Measurements from ENCODE around the gene NRXN3.

The NRXN3 gene

DNA sequence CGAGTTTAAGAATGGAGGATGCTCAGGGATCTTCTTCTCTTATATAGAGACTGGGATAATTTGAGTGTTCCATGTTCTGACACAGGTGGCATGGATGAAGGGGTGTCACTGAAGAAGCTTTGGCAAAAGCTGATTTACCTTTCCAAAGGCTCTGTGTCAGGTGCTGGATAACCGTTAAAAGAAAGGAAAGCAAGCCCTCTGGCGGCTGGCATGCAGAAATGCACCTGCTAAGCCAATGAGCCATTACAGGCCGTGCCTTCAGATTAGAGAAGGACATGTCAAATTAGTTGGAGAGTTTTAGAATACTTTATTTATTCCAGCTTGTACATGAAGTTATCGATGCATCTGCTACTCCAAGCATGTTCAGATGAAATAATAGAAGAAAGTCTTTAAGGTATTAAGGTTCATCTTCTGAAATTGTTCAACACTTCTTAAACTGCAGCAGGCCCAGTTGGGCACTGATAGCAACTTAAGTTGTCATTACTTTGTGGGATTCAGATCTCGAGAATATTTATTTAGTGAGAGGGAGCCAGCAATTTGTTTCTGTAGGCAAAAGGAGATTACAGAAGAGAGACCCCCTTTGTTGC lies 678.2 kb downstream of the NRXN3 start:
- no peak overlapping the region for H3K27ac Mint-ChIP-seq
- no peaks in the 10 kb centered on the region for H3K4me1 Mint-ChIP-seq
- peaks cover 3% of the 10 kb centered on the region for H3K27me3 Mint-ChIP-seq (ENCODE audit: low read depth)
- no peaks in the 10 kb centered on the region for H3K36me3 Mint-ChIP-seq (ENCODE audit: low read depth)
- no peak overlapping the region for H3K4me3 Mint-ChIP-seq
- TF ChIP-seq, protein P1, sequence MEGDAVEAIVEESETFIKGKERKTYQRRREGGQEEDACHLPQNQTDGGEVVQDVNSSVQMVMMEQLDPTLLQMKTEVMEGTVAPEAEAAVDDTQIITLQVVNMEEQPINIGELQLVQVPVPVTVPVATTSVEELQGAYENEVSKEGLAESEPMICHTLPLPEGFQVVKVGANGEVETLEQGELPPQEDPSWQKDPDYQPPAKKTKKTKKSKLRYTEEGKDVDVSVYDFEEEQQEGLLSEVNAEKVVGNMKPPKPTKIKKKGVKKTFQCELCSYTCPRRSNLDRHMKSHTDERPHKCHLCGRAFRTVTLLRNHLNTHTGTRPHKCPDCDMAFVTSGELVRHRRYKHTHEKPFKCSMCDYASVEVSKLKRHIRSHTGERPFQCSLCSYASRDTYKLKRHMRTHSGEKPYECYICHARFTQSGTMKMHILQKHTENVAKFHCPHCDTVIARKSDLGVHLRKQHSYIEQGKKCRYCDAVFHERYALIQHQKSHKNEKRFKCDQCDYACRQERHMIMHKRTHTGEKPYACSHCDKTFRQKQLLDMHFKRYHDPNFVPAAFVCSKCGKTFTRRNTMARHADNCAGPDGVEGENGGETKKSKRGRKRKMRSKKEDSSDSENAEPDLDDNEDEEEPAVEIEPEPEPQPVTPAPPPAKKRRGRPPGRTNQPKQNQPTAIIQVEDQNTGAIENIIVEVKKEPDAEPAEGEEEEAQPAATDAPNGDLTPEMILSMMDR (IDR thresholded peaks at IDR 0.05; ENCODE audit: unreplicated experiment in 3 of 3): peak; percentile 93 to 95 (median 94)
- no peaks in the 10 kb centered on the region for H3K9me3 Mint-ChIP-seq

DNA sequence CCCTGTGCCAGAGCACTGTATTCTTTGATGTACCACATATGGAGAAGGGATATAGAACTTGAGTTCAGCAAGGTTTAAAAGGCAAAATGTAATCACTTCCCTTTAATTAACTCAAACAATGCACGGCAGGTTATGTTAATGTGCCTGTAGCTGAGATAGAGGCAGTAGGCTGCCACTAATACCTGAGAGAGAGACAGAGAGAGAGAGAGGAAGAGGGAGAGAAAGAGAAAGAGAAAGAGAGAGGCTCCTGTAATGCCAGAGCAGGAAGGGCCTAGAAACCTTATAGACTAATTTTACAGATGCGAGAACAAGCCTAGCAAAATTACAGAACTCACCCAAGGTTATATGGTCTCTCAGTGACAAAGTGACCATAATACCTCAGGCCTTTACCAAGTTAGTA lies 679.8 kb downstream of the NRXN3 start:
- peaks cover 3% of the 10 kb centered on the region for H3K27me3 Mint-ChIP-seq (ENCODE audit: low read depth)
- H3K36me3 Mint-ChIP-seq (ENCODE audit: low read depth): no peaks in the 10 kb centered on the region
- H3K4me1 Mint-ChIP-seq: no peaks in the 10 kb centered on the region
- H3K9me3 Mint-ChIP-seq: no peaks in the 10 kb centered on the region
- H3K4me3 Mint-ChIP-seq: no peak overlapping the region
- TF ChIP-seq, protein P1 (IDR thresholded peaks at IDR 0.05; ENCODE audit: unreplicated experiment in 3 of 3): no peak
- H3K27ac Mint-ChIP-seq: no peak overlapping the region

DNA sequence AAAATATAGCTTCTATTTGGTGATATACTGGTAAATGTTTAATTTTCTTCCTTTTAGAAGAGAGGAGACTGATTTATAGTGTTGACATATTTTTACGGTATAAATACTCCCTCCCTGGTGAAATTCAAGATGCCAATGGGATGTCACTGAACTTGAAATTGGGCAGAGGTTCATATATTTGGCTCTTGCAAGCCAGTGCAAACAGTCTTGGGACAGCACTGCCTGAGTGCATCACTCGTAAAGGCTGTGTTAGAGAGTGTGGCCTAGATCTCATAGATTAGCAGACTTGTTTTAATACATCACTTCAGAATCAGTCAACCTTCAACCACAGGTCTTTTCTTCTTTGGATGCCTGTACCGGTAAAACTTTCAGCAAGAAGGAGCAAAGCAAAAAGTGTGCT lies 681.0 kb downstream of the NRXN3 start:
- Mint-ChIP-seq H3K4me3 (no peak overlapping the region), H3K27ac (no peak overlapping the region), H3K27me3 (ENCODE audit: low read depth) (peaks cover 3% of the 10 kb centered on the region), H3K9me3 (no peaks in the 10 kb centered on the region), H3K4me1 (no peaks in the 10 kb centered on the region), H3K36me3 (ENCODE audit: low read depth) (no peaks in the 10 kb centered on the region)
- TF ChIP-seq, protein P1 (IDR thresholded peaks at IDR 0.05; ENCODE audit: unreplicated experiment in 3 of 3): no peak

DNA sequence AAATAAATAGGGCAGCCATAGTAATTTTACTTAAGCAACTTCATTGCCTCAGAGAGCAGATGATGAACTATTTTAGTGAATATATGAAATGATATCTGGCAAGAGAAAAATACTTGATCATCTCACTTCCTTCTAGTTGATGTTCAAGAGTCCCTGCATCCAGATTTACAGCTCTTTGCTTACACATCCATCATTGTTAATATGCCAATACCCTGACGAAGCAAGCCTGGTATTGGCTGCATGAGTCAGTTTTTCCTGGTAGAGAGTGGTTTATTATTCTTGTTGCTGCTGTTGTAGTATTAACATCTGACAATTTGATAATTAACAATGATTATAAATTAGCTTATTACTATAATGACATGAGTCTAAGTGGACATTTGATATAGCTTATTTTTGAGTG lies 681.9 kb downstream of the NRXN3 start:
- Mint-ChIP-seq H3K27me3 (ENCODE audit: low read depth) (no peaks in the 10 kb centered on the region), H3K36me3 (ENCODE audit: low read depth) (no peaks in the 10 kb centered on the region), H3K27ac (no peak overlapping the region), H3K9me3 (no peaks in the 10 kb centered on the region), H3K4me1 (no peaks in the 10 kb centered on the region), H3K4me3 (no peak overlapping the region)
- TF ChIP-seq, protein P1 (IDR thresholded peaks at IDR 0.05; ENCODE audit: unreplicated experiment in 3 of 3): no peak

DNA sequence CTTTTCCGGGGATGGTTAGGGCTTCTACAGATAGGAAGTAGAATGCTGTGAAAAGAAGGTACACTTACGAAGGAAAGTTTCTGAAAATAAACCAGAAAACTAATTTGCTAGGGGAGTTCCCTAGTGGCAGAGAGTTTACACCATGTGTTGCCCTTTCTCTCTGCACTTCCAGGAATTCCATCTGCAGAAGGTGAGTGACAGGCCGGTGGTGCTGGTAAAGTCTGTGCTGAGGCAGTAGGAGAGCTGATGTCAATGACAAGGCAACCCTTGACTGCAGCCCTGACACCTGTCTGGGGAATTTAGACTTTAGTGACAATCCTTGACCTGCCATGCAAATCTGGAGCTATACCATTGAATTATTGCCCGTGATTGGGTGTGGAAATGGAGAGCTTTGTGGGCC lies 687.8 kb downstream of the NRXN3 start:
- H3K27me3 Mint-ChIP-seq (ENCODE audit: low read depth): no peaks in the 10 kb centered on the region
- H3K4me1 Mint-ChIP-seq: no peaks in the 10 kb centered on the region
- no peaks in the 10 kb centered on the region for H3K9me3 Mint-ChIP-seq
- TF ChIP-seq, protein P1 (IDR thresholded peaks at IDR 0.05; ENCODE audit: unreplicated experiment in 3 of 3): no peak
- H3K36me3 Mint-ChIP-seq (ENCODE audit: low read depth): no peaks in the 10 kb centered on the region
- H3K4me3 Mint-ChIP-seq: no peak overlapping the region
- no peak overlapping the region for H3K27ac Mint-ChIP-seq

DNA sequence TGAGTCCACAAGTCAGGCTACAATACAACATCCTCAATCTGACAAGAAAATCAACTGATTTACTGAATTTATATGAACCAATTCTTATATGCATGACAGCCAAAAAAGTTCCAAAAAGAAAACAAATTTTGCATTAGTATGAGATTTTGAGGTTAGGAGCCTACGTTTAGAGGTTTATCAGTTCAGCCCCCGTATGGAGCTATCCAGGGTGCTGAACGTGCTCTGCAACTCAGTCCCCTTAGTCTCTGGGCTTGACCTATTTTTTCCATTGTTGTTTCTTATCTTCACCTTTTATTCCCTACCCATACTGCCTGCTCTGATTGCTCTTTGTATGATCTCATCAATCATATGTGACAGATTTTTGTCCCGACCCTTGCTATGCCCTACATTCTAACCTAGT lies 693.0 kb downstream of the NRXN3 start:
- TF ChIP-seq, protein P1 (IDR thresholded peaks at IDR 0.05; ENCODE audit: unreplicated experiment in 3 of 3): no peak

More for the DNA sequence above, 693.0 kb downstream of the NRXN3 start:
- no peak overlapping the region for H3K27ac Mint-ChIP-seq
- H3K4me1 Mint-ChIP-seq: no peaks in the 10 kb centered on the region
- no peak overlapping the region for H3K4me3 Mint-ChIP-seq
- peaks cover 5% of the 10 kb centered on the region for H3K27me3 Mint-ChIP-seq (ENCODE audit: low read depth)
- no peaks in the 10 kb centered on the region for H3K9me3 Mint-ChIP-seq
- no peaks in the 10 kb centered on the region for H3K36me3 Mint-ChIP-seq (ENCODE audit: low read depth)
